ENCODE results near the gene TREX2. TPM values are rescaled to one million over a fixed set of nuclear protein-coding genes. Genes with fewer than 3 reads are reported as not detected.

The TREX2 gene
- total RNA-seq, 1 donor, result 3.3 TPM

DNA sequence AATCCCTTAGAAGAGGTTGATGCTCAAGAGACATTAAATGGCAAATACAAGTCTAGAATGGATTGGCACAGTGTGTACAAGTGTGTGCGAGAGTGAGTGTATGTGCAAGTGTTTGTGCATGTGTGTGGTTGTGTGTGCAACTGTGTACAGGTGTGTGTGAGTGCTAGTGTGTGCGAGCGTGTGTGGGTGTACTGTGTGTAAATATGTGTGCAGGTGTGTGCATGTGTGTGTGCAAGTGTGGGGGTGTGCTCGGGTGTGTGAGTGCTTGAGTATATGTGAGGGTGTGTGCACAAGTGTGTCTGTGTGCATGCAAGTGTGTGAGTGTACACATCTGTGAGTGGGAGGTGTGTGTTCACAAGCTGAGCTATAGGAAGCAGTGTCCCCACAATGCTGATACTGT is 5.9 kb downstream of the TREX2 start:
- Histone ChIP-seq H3K9me3 (ENCODE audit: low read depth, low read length) (no peaks in the 10 kb centered on the region), H3K4me2 (ENCODE audit: insufficient read depth, low read length) (no peak overlapping the region), H4K20me1 (ENCODE audit: insufficient read depth, low read length) (no peaks in the 10 kb centered on the region)

DNA sequence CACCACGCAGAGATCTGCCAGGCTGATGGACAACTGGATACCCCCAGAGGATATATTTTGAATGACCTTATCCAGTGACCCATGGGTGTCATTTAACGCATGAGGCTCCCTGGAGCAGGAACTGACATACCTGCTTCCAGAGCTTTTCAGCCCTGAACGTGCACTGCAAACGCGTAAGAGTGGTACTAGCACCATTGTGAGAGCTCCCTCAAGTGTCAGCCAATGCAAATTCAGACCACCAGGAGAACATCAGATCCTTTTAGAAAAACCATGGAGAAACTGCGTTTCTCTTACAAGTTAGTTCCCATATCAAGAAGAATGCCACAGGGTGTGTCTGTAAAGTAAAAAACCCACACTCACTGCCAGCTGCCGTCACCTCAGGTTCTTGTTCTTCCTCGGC is 7.3 kb downstream of the TREX2 start:
- H3K4me1 ChIP-seq (ENCODE audit: insufficient read depth, low read length), result no peaks in the 10 kb centered on the region
- DNase-seq (ENCODE audit: insufficient read length, low spot score, missing footprints), result peak; percentile 87
- H4K20me1 ChIP-seq (ENCODE audit: insufficient read depth, low read length), result no peaks in the 10 kb centered on the region
- TF ChIP-seq, protein P1, sequence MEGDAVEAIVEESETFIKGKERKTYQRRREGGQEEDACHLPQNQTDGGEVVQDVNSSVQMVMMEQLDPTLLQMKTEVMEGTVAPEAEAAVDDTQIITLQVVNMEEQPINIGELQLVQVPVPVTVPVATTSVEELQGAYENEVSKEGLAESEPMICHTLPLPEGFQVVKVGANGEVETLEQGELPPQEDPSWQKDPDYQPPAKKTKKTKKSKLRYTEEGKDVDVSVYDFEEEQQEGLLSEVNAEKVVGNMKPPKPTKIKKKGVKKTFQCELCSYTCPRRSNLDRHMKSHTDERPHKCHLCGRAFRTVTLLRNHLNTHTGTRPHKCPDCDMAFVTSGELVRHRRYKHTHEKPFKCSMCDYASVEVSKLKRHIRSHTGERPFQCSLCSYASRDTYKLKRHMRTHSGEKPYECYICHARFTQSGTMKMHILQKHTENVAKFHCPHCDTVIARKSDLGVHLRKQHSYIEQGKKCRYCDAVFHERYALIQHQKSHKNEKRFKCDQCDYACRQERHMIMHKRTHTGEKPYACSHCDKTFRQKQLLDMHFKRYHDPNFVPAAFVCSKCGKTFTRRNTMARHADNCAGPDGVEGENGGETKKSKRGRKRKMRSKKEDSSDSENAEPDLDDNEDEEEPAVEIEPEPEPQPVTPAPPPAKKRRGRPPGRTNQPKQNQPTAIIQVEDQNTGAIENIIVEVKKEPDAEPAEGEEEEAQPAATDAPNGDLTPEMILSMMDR (IDR thresholded peaks at IDR 0.05; ENCODE audit: extremely low read depth, low read depth, low read length), result peak; percentile 42
- no peak overlapping the region for H2AFZ ChIP-seq (ENCODE audit: low read length)
- no peak overlapping the region for H3K4me3 ChIP-seq (ENCODE audit: insufficient read depth, low read length)
- H3K27me3 ChIP-seq (ENCODE audit: insufficient read depth, low read length), result peaks cover 4% of the 10 kb centered on the region
- H3K4me2 ChIP-seq (ENCODE audit: insufficient read depth, low read length), result no peak overlapping the region
- no peak overlapping the region for H3K27ac ChIP-seq (ENCODE audit: low read depth, low read length)
- H3K9me3 ChIP-seq (ENCODE audit: low read depth, low read length), result no peaks in the 10 kb centered on the region
- no peaks in the 10 kb centered on the region for H3K36me3 ChIP-seq (ENCODE audit: insufficient read depth, low read length)
- H3K79me2 ChIP-seq (ENCODE audit: insufficient read depth, low read length), result no peaks in the 10 kb centered on the region

More for the DNA sequence above, 5.9 kb downstream of the TREX2 start:
- H3K27me3 ChIP-seq (ENCODE audit: insufficient read depth, low read length), result no peaks in the 10 kb centered on the region
- H3K4me3 ChIP-seq (ENCODE audit: insufficient read depth, low read length), result no peak overlapping the region
- no peak overlapping the region for H3K27ac ChIP-seq (ENCODE audit: low read depth, low read length)
- no peaks in the 10 kb centered on the region for H3K79me2 ChIP-seq (ENCODE audit: insufficient read depth, low read length)
- no peak overlapping the region for H2AFZ ChIP-seq (ENCODE audit: low read length)
- peak; percentile 79 for DNase-seq (ENCODE audit: insufficient read length, low spot score, missing footprints)
- H3K4me1 ChIP-seq (ENCODE audit: insufficient read depth, low read length), result no peaks in the 10 kb centered on the region
- TF ChIP-seq, protein P1 (IDR thresholded peaks at IDR 0.05; ENCODE audit: extremely low read depth, low read depth, low read length), result no peak
- H3K36me3 ChIP-seq (ENCODE audit: insufficient read depth, low read length), result no peaks in the 10 kb centered on the region

DNA sequence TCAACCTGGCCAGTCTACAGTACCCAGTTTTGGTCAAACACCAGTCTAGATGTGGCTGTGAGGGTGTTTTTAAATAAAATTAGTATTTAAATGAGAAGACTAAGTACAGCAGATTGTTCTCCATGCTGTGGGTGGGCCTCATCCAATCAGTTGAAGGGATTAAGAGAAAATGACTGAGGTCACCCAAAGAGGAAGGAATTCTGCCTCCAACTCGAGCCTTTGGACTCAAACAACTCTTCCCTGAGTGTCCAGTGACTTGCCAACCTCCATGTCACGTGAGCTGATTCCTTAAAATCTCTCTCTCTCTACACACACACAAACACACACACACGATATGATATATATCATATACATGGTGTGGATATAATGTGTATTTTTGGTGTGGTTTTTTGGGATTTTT is 10.0 kb downstream of the TREX2 start:
- no peaks in the 10 kb centered on the region for H3K79me2 ChIP-seq (ENCODE audit: insufficient read depth, low read length)
- DNase-seq (ENCODE audit: insufficient read length, low spot score, missing footprints), result peak; percentile 58
- TF ChIP-seq, protein P1 (IDR thresholded peaks at IDR 0.05; ENCODE audit: extremely low read depth, low read depth, low read length), result no peak
- H3K4me3 ChIP-seq (ENCODE audit: insufficient read depth, low read length), result no peak overlapping the region
- no peaks in the 10 kb centered on the region for H3K9me3 ChIP-seq (ENCODE audit: low read depth, low read length)
- no peaks in the 10 kb centered on the region for H3K4me1 ChIP-seq (ENCODE audit: insufficient read depth, low read length)
- no peak overlapping the region for H3K27ac ChIP-seq (ENCODE audit: low read depth, low read length)
- no peak overlapping the region for H2AFZ ChIP-seq (ENCODE audit: low read length)
- no peaks in the 10 kb centered on the region for H4K20me1 ChIP-seq (ENCODE audit: insufficient read depth, low read length)
- peaks cover 4% of the 10 kb centered on the region for H3K27me3 ChIP-seq (ENCODE audit: insufficient read depth, low read length)
- no peaks in the 10 kb centered on the region for H3K36me3 ChIP-seq (ENCODE audit: insufficient read depth, low read length)
- H3K4me2 ChIP-seq (ENCODE audit: insufficient read depth, low read length), result no peak overlapping the region

DNA sequence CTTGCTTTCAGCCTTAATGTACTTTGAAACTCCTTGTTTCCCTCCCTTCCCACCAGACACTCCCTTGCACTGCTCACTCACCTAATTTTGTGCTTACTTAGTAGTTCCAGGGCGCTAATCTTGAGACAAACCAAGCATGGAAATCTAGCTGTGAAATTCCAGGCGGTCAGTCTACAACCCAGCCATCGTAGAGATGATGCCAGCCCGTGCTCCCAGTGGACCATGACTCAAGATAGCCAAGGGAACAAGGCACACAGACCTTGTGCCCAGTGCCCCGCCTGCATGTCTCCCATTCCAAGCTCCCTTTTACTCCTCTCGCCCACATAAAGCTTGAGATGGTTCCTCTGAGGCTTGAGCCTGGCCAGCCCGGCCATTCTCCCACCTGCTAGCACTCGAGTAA is 11.1 kb downstream of the TREX2 start:
- H2AFZ ChIP-seq (ENCODE audit: low read length), result no peak overlapping the region
- no peaks in the 10 kb centered on the region for H4K20me1 ChIP-seq (ENCODE audit: insufficient read depth, low read length)
- DNase-seq (ENCODE audit: insufficient read length, low spot score, missing footprints), result peak; percentile 31
- H3K9me3 ChIP-seq (ENCODE audit: low read depth, low read length), result no peaks in the 10 kb centered on the region
- no peaks in the 10 kb centered on the region for H3K79me2 ChIP-seq (ENCODE audit: insufficient read depth, low read length)
- TF ChIP-seq, protein P1 (IDR thresholded peaks at IDR 0.05; ENCODE audit: extremely low read depth, low read depth, low read length), result no peak
- H3K4me3 ChIP-seq (ENCODE audit: insufficient read depth, low read length), result no peak overlapping the region
- no peak overlapping the region for H3K27ac ChIP-seq (ENCODE audit: low read depth, low read length)
- H3K4me1 ChIP-seq (ENCODE audit: insufficient read depth, low read length), result no peaks in the 10 kb centered on the region
- peaks cover 4% of the 10 kb centered on the region for H3K27me3 ChIP-seq (ENCODE audit: insufficient read depth, low read length)
- H3K4me2 ChIP-seq (ENCODE audit: insufficient read depth, low read length), result no peak overlapping the region
- no peaks in the 10 kb centered on the region for H3K36me3 ChIP-seq (ENCODE audit: insufficient read depth, low read length)
